ENCODE data around the gene RAPGEF4.
A peak's percentile ranks its signal among the peaks of the same experiment; 100 is the strongest.

Gene RAPGEF4

DNA sequence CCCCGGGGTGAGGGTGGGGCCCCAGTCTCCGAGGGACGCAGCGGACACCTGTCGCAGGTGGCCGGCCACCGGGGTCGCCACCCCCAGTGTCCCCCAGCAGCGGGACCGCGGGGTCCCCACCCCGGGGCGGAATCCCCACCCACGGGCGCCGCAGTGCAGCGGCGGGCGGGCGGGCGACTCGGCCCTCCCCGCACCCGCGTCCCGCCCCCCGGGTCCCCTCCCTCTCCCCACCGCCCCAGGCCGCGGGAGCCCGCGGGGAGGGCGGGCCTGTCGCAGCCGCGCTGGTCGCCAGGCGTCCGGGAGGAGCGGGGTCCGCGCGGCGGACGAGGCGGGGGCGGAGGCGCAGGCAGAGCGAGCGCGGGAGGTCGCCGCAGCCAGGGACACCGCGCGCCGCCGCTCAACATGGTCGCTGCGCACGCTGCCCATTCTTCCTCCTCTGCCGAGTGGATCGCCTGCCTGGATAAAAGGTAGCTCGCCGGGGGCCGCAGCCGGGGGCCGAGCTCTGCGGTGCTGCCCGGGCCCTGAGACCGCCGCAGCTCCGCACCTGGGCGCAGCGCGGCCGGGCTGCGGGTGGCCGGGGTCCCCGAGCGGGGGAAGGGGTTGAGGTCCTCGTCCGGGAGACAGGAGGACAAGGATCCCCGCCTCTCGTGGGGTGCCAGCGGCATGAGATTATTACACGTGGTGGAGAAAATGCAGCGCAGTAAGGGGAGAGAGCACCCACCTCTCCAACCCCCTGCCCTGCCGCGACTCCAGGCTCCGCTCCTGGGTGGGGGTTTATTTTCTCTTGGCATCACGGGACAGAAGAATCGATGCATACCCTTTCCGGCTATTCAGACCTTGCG is at the start of gene RAPGEF4:
Gene RAPGEF4, plus strand, starts transcription at position 264 of the 842 bp plus-strand sequence. Its CDS starts 139 bp downstream, at position 403.
- Mint-ChIP-seq H3K9me3 (no peaks in the 10 kb centered on the region), H3K4me3 (peak within 1 kb of the TSS; percentile 76), H3K36me3 (ENCODE audit: low read depth) (no peaks in the 10 kb centered on the region), H3K27me3 (peaks cover 69% of the 10 kb centered on the region), H3K27ac (no peak within 1 kb of the TSS), H3K4me1 (ENCODE audit: low read depth) (peaks cover 7% of the 10 kb centered on the region)

GRCh38 chr2:172693037-172693436 is 42.6 kb upstream of the RAPGEF4 start:
- no peaks in the 10 kb centered on the region for H3K36me3 Mint-ChIP-seq (ENCODE audit: low read depth)
- peaks cover 4% of the 10 kb centered on the region for H3K27me3 Mint-ChIP-seq
- H3K9me3 Mint-ChIP-seq, result peaks cover 7% of the 10 kb centered on the region
- H3K4me1 Mint-ChIP-seq (ENCODE audit: low read depth), result peaks cover 37% of the 10 kb centered on the region
- peak overlapping the region; percentile 40 for H3K4me3 Mint-ChIP-seq
- peak overlapping the region; percentile 84 for H3K27ac Mint-ChIP-seq

GRCh38 chr2:172693529-172694455 is 41.9 kb upstream of the RAPGEF4 start:
- Mint-ChIP-seq H3K36me3 (ENCODE audit: low read depth) (no peaks in the 10 kb centered on the region), H3K27me3 (peaks cover 4% of the 10 kb centered on the region), H3K9me3 (peaks cover 4% of the 10 kb centered on the region), H3K27ac (peak overlapping the region; percentile 84), H3K4me1 (ENCODE audit: low read depth) (peaks cover 44% of the 10 kb centered on the region), H3K4me3 (peak overlapping the region; percentile 40)

GRCh38 chr2:172697296-172697695 is 38.3 kb upstream of the RAPGEF4 start:
- H3K4me1 Mint-ChIP-seq (ENCODE audit: low read depth), result peaks cover 42% of the 10 kb centered on the region
- H3K27ac Mint-ChIP-seq, result no peak overlapping the region
- H3K4me3 Mint-ChIP-seq, result no peak overlapping the region
- H3K36me3 Mint-ChIP-seq (ENCODE audit: low read depth), result no peaks in the 10 kb centered on the region
- H3K9me3 Mint-ChIP-seq, result no peaks in the 10 kb centered on the region
- H3K27me3 Mint-ChIP-seq, result peaks cover 7% of the 10 kb centered on the region

- Mint-ChIP-seq H3K27me3 (peaks cover 7% of the 10 kb centered on the region), H3K9me3 (no peaks in the 10 kb centered on the region), H3K4me3 (peak overlapping the region; percentile 12)
These were observed 37.4 kb upstream of the RAPGEF4 start for GRCh38 chr2:172698041-172698863.

GRCh38 chr2:172701250-172701649 is 34.4 kb upstream of the RAPGEF4 start:
- Mint-ChIP-seq H3K4me3 (no peak overlapping the region), H3K27me3 (peaks cover 9% of the 10 kb centered on the region), H3K9me3 (no peaks in the 10 kb centered on the region), H3K27ac (no peak overlapping the region), H3K4me1 (ENCODE audit: low read depth) (peaks cover 19% of the 10 kb centered on the region), H3K36me3 (ENCODE audit: low read depth) (no peaks in the 10 kb centered on the region)

More at GRCh38 chr2:172698041-172698863, 37.4 kb upstream of the RAPGEF4 start:
- H3K4me1 Mint-ChIP-seq (ENCODE audit: low read depth), result peaks cover 32% of the 10 kb centered on the region
- H3K27ac Mint-ChIP-seq, result peak overlapping the region; percentile 21
- no peaks in the 10 kb centered on the region for H3K36me3 Mint-ChIP-seq (ENCODE audit: low read depth)

- H3K9me3 Mint-ChIP-seq, result no peaks in the 10 kb centered on the region
These were observed 33.2 kb upstream of the RAPGEF4 start for GRCh38 chr2:172702451-172702850.

DNA sequence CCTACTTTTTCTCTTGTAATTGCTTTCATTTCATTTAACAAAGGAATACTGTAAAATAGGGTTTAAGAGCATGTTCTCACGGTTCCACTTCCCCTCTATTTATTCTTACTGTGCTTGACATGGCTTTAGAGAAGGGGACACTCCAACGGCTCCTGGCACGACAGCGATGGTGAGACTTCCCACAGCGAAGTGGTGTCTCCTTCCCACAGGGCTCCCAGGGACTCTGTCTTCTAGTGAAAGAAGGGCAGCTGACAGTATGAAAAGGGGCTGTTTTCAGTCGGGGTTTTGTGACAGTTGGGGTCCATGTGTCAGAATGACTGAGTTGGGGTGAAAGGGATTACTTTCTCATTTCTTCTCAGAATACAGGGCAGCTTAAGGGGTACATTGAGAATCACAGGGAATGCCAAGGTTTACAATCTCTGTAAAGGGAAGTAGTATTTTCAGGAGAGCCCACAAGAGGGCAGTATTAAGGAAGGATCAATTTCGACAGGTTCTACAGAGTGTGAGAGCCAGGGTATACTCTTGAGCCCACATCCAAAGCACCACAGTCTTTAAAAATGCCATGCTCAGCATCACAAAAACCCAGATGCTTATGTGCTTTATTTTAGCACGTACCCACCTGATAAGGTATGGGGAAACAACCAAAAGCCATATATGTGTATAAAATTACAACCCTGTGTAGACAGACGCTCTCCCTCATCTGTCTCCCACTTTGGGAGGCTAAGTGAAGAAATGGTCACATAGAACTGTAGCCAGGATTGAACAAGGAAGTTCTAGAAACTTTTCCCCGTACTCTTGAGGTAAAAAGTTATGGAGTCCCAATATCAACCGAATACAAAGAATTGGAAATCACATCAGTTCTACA is 31.3 kb upstream of the RAPGEF4 start:
- Mint-ChIP-seq H3K27ac (no peak overlapping the region), H3K36me3 (ENCODE audit: low read depth) (no peaks in the 10 kb centered on the region), H3K4me3 (no peak overlapping the region), H3K4me1 (ENCODE audit: low read depth) (peaks cover 1% of the 10 kb centered on the region), H3K9me3 (no peaks in the 10 kb centered on the region), H3K27me3 (peaks cover 7% of the 10 kb centered on the region)

More at GRCh38 chr2:172702451-172702850, 33.2 kb upstream of the RAPGEF4 start:
- Mint-ChIP-seq H3K4me1 (ENCODE audit: low read depth) (peaks cover 18% of the 10 kb centered on the region), H3K4me3 (no peak overlapping the region), H3K27me3 (peaks cover 7% of the 10 kb centered on the region), H3K36me3 (ENCODE audit: low read depth) (no peaks in the 10 kb centered on the region), H3K27ac (no peak overlapping the region)

DNA sequence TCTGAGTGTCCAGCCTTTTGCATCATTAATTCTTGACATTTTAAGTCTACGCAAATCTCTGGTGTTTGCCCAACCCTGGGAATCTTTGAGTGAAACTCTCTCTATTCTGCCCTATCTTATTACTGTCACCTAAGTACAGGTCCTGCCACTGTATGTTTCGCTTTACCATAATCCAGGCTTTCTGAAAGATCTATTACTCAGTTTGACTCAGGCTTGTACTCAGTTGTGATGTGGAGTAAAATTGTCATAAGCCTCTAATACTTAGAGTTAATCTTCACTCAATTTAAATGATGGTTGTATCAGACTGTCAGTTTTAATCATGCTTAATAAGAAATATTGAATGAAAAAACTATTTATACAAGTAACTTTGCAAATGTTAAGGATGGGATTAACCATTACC is 30.3 kb upstream of the RAPGEF4 start:
- Mint-ChIP-seq H3K9me3 (no peaks in the 10 kb centered on the region), H3K4me1 (ENCODE audit: low read depth) (no peaks in the 10 kb centered on the region), H3K36me3 (ENCODE audit: low read depth) (no peaks in the 10 kb centered on the region), H3K4me3 (no peak overlapping the region), H3K27me3 (peaks cover 7% of the 10 kb centered on the region), H3K27ac (no peak overlapping the region)

GRCh38 chr2:172708247-172708646 is 27.4 kb upstream of the RAPGEF4 start:
- H3K27ac Mint-ChIP-seq, result no peak overlapping the region
- no peaks in the 10 kb centered on the region for H3K4me1 Mint-ChIP-seq (ENCODE audit: low read depth)
- H3K4me3 Mint-ChIP-seq, result no peak overlapping the region
- H3K36me3 Mint-ChIP-seq (ENCODE audit: low read depth), result no peaks in the 10 kb centered on the region
- peaks cover 4% of the 10 kb centered on the region for H3K27me3 Mint-ChIP-seq
- H3K9me3 Mint-ChIP-seq, result no peaks in the 10 kb centered on the region

- Mint-ChIP-seq H3K4me1 (ENCODE audit: low read depth) (no peaks in the 10 kb centered on the region), H3K4me3 (no peak overlapping the region), H3K27ac (no peak overlapping the region), H3K36me3 (ENCODE audit: low read depth) (no peaks in the 10 kb centered on the region), H3K9me3 (no peaks in the 10 kb centered on the region), H3K27me3 (peaks cover 2% of the 10 kb centered on the region)
These were observed 25.9 kb upstream of the RAPGEF4 start for GRCh38 chr2:172709566-172710291.

DNA sequence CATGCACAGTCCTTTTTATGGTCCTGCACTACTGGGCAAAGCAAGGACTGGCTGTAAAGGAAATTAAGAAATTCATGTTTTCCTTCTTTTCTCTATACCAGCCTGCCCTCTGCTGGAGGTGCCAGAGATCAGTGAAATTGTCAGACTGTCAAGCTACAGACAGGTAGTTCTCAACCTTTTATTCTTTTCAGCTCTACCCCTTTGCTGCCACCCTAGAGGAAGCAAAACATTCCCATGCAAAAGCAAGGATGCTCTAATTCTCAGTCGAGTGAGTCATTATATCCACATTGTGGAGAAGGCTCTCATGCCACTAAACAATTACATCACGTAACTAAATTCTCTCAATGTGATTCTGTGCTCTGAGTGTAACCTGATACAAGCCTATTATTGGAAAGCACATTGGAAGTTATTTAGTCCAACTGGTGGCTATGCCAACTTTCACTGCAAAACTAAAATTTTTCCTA is 25.0 kb upstream of the RAPGEF4 start:
- Mint-ChIP-seq H3K27ac (no peak overlapping the region), H3K36me3 (ENCODE audit: low read depth) (no peaks in the 10 kb centered on the region), H3K27me3 (no peaks in the 10 kb centered on the region), H3K4me1 (ENCODE audit: low read depth) (no peaks in the 10 kb centered on the region), H3K9me3 (no peaks in the 10 kb centered on the region), H3K4me3 (no peak overlapping the region)

DNA sequence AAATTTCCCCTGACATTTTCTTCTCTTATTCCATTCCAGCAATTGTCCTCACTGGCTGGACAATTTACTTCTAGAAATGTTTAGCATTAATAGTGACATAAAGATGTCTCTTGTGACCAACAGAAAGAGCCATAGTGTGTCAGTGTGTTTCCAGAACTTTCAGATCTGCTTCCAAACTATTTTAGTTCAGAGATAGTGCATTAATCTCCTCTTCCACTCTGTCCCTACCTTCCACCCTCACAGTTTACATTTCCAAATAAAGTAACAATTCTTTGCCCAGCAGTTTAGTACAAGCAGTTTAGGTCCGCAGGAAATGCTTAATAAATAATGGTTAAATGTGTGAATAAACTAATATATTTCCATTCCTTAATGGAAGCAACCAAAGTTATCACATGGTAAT is 24.5 kb upstream of the RAPGEF4 start:
- no peak overlapping the region for H3K4me3 Mint-ChIP-seq
- no peaks in the 10 kb centered on the region for H3K36me3 Mint-ChIP-seq (ENCODE audit: low read depth)
- H3K9me3 Mint-ChIP-seq, result no peaks in the 10 kb centered on the region
- H3K27ac Mint-ChIP-seq, result no peak overlapping the region
- H3K4me1 Mint-ChIP-seq (ENCODE audit: low read depth), result no peaks in the 10 kb centered on the region
- no peaks in the 10 kb centered on the region for H3K27me3 Mint-ChIP-seq

All from stimulated activated naive CD8-positive, alpha-beta T cell treated with anti-CD3 and anti-CD28 coated beads, Interleukin-15, Interleukin-2, amounts not matched to agents 100 ng/mL and 50 ng/mL, for 24 hours (primary cell).